HG03460 (cell line): ENCODE results near the gene CCDC122.

Experiments used
- ATAC-seq: cut with Tn5 transposase; IDR thresholded peaks from one replicate; pipeline ENCODE4 v1.9.1; 2021; ENCODE audit not compliant: unreplicated experiment

The CCDC122 gene

GRCh38 chr13:43805071-43805468 is 74.5 kb downstream of the CCDC122 start:
- ATAC-seq = no peak

GRCh38 chr13:43804461-43805070 is 75.0 kb downstream of the CCDC122 start:
- no peak for ATAC-seq

GRCh38 chr13:43802511-43802910 is 77.0 kb downstream of the CCDC122 start:
- no peak for ATAC-seq

GRCh38 chr13:43800828-43801227 is 78.7 kb downstream of the CCDC122 start:
- ATAC-seq = no peak

GRCh38 chr13:43799191-43799590 is 80.3 kb downstream of the CCDC122 start:
- no peak for ATAC-seq

- ATAC-seq = no peak
These were observed 81.7 kb downstream of the CCDC122 start for GRCh38 chr13:43797869-43798268.

- no peak for ATAC-seq
These were observed 82.4 kb downstream of the CCDC122 start for GRCh38 chr13:43797159-43797558.

GRCh38 chr13:43794416-43794815 is 85.1 kb downstream of the CCDC122 start:
- no peak for ATAC-seq

GRCh38 chr13:43792076-43792881 is 87.3 kb downstream of the CCDC122 start:
- ATAC-seq = no peak

- ATAC-seq = no peak
These were observed 91.5 kb downstream of the CCDC122 start for GRCh38 chr13:43787997-43788396.

GRCh38 chr13:43787518-43787891 is 92.0 kb downstream of the CCDC122 start:
- no peak for ATAC-seq

- ATAC-seq = no peak
These were observed 92.6 kb downstream of the CCDC122 start, which contains the start of gene ENOX1 for GRCh38 chr13:43786766-43787517. Gene ENOX1, minus strand, starts transcription at chr13:43786972.

GRCh38 chr13:43786472-43786765 is 93.1 kb downstream of the CCDC122 start:
- no peak for ATAC-seq
